Iris pigment epithelial cell (primary cell): ENCODE measurements around the gene SAT1.
A peak's percentile ranks its signal among the peaks of the same experiment; 100 is the strongest.
"Not testable (repeated sequence)": the region's sequence is repeated elsewhere in the genome, so short reads cannot be mapped to it uniquely, and the experiment has no call there.

Source experiments
- DNase-seq: peaks from one replicate; pipeline ENCODE4 v3.0.0-alpha.2; 2011; ENCODE audit warnings: low read depth

SAT1 gene

DNA sequence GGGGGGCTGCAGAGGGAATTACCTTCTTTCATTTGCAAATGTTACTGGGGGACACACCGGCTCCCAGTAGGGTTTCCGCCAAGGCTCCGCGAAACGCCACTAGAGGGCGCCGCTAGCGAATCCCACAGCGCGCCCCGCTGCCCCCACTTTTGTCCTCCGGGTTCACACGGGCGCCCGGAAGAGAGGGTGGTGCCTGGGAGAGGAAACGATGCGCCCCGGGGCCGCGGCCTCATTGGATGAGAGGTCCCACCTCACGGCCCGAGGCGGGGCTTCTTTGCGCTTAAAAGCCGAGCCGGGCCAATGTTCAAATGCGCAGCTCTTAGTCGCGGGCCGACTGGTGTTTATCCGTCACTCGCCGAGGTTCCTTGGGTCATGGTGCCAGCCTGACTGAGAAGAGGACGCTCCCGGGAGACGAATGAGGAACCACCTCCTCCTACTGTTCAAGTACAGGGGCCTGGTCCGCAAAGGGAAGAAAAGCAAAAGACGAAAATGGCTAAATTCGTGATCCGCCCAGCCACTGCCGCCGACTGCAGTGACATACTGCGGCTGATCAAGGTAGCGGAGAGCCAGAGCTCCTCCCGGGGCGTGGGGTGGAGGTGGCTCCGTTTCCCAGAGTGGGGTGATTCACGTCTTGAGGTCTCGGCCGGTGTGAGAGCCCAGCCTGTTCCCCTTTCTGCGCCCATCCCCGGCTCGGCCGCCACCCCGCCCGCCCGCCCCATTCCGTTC lies at the start of gene SAT1:
Gene SAT1 (plus strand): TSS at position 311 of the 726 bp plus-strand sequence. CDS start 179 bp downstream, at position 490.
- peak; percentile 91 for DNase-seq

DNA sequence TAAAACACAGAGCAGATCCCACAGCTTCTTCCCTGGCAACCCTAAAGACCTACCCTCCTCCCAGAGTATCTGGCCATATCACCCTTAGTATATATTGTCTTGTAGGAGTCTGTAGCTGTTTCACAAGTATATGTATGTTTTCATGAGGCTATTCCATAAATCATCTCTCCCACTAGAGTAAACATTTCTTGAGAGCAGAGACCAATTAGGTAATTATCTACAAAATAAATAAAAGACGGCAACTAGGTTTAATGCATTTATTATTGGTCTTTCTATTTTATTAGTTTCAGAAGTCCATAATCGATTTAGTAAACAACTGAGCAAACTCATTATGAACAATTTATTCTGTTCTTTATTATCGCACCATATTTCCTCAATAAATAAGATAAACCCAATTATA lies 46.9 kb upstream of the SAT1 start:
- no peak for DNase-seq

DNA sequence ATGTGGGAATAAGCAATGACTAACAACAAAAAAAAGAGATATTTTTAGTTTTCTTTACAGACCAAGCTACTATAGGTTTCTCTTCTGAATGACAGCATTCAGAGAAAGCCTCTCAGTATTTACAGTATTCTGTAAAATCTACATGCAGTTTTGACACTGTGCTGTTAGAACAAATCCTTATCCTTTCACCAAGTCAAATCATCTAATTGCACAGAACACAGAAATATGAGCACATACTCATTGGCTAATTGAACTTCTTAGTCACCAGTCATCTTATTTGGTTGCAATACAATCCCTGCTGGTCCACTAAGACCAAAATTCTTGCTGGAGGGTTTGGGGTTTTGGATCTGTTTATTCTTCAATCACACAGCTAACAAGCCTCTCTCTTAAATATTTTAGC lies 45.6 kb upstream of the SAT1 start:
- peak; percentile 27 for DNase-seq

DNA sequence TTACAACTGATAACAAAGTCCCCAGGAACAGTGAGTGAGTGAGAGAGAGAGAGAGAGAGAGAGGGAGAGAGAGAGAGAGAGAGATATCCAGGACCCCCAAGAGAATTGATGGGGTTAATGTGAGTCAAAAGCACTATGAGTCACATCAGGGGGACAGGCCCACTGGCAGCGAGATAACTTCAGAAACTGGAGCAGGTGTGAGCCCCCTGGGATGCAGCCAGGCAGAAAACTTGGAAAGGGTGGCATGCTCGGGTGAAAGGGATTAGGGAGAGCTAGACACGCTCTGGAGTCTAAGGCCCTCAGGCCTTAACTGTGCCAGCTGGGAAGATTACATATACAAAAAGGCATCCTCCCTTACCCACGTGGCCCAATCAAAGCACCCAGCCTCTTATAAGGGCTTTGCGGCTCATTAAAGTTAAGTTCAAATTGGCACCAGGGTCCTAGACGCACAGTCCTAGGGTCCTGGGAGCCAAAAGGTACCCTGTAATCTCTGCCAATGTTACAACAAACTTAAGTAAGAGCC lies 40.7 kb upstream of the SAT1 start:
- peak; percentile 69 for DNase-seq

DNA sequence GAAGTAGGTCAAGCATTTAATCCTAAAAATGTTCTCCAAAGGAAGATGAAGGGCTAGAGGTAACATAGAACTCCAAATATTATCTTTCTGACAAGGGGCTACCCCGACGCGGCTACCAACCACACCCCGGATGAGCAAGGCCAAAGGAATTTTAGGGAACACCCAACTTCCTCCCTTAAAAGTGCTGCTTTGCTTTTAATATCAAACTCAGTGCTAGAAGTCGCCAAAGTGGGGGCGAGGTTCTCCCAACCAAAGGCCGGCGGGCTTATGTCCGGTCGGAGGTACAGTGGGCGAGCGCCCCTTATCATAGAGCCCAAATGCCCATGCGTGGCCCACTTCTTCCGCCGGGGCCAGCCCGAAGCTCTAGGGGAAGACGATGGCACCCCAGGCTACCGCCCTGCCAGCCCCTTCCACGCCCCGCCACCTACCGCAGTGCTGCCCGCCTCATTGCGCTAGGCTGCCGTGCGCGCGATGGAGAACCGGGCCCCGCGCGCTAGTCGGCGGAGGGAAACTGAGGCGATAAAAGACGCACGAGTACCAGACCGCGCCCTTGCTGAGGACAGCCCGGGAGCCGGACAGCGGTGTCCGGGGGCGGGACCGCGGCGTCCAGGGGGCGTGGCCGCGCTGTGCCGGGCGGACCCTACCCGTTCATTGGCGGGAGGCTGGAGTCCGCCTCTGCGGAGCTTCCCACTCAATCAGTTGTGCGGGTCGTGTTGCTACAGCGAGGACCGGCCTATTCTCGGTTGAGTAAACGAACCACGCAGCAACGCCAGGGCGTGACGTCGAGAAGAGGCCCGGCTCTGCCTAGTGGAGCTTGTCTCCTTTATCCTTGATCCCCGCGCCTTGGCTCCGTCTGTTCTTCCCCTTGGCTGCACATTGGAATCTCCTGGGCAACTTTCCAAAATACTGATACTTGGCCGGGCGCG lies 40.0 kb upstream of the SAT1 start, which contains the start of gene ACOT9:
Gene ACOT9 (minus strand): TSS at position 580 of the 926 bp plus-strand sequence. CDS start 132 bp downstream, at position 448.
- DNase-seq = peak; percentile 96

DNA sequence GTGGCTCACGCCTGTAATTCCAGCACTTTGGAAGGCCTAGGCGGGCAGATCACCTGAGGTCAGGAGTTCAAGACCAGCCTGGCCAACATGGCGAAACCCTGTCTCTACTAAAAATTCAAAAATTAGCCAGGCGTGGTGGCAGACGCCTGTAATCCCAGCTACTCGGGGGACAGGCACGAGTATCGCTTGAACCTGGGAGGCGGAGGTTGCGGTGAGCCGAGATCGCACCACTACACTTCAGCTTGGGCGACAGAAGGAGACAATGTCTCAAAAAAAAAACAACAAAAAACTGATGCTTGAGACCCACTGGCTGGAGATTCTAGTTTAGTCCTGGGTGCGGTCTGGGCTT lies 39.4 kb upstream of the SAT1 start:
- DNase-seq = not testable (repeated sequence)

DNA sequence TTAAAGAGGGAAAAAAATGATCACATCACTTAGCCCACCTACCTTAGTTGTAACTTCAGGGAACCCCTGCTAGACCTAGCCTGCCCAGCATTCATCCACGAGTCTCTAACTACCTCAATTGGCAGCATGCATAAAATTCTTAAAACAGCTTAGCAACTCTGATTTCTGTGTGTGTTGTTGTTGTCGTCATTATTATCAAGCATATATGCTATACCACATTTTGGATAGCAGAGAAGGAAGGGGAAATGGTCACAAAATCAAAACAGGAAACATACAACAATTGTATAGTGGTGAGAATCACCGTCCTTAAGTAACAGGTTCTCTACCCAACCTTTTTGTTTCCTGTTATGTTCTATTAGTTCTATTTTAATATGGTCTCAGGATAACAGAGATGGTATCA lies 37.2 kb upstream of the SAT1 start:
- DNase-seq = no peak

DNA sequence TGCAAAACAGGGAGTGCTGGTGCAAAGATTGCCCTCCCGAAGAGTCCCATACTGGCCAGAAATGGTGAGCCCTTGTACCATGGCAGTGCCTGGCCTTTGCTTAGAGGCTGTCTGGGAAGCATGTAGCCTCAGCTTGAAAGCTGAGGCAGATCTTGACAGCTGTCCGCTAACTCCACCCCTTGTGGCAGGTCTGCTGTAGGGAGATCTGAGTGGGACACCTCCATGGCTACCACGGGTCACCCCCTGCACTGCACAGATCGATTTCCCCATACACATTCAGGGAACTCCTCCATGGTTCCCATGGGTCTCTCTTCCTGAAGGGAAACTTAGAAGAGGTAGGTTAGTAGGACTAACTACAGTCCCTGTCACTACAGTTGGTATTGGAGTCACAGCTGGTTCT lies 33.8 kb upstream of the SAT1 start:
- no peak for DNase-seq

DNA sequence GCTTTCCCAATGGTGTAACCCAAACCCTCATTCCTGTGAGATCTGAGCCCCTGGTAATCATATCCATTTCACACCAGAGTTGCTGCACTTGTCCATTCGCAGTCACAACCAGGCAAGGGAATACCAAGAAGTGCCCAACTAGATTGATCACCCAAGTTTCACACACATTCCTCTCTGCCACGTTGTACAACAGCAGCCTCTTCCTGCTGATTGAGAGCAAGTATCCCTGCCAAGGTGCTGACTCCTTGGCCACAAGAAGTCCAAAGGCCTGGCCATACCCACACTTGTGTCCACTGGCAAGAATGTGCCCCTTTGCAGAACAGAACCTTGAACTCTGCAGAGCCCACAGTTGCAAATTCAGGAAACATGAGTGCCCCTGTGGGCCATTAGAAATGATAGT lies 33.4 kb upstream of the SAT1 start:
- no peak for DNase-seq

DNA sequence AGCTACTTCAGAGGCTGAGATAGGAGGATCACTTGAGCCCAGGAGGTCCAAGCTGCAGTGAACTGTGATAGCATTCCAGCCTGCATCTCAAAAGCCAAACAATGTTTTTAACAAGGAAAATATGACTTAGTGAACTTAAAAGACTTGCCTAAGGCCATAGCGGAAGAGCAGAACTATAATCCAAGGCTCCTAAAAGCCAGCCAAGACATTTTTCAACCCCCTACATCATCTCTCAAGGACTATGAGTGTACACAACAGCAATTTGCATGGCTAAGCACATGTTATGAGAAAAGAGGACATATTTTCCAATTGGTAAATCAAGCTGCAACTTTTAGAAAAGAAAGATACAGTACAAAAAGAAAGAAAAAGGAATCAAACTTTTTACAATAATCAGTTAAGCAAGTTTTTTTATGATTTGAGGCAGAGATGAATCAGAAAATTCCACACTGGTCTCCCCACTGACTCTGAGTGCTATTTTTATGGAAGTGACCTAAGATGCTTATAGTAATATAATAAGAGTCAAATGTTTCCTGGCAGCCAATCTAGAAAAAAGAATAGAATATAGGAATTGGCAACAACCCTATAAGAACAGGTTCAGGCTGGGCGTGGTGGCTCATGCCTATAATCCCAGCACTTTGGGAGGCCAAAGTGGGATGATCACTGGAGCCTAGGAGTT lies 30.1 kb upstream of the SAT1 start:
- peak; percentile 86 for DNase-seq

DNA sequence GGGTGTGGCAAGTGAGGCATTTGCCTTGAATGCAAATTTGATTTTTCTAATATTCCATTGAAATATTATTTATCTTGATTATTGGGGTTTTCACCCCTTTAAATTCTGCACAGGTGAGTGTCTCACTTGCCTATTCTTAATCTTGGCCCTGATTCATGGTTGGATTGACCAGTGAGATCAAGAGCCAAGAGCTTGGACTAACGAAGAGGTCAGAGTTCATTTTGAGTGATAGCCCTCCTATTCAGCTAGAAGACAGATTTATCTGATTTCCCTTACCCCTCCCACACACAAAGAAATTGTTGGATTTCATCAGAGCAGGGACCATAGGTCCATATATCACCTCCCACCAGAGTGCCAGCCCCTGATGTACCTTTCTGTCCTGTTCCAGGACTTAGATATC lies 28.3 kb upstream of the SAT1 start:
- DNase-seq = no peak

DNA sequence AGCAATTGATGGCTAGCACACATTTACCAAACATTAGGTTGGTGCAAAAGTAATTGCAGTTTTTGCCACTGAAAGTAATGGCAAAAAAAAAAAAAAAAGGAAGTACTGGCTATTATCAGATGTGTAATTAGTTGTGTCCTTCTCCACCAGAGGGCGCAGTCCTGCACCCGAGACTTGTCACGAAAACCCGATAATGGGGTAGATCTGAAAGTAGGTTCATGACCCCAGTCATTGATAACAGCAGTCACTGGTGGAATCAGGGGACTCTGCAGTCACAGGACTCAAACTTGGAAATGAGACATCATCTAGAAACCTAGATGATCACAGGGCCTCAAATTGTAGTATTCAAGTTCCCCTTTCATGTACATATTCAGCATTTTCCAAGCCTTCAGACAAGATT lies 26.8 kb upstream of the SAT1 start:
- DNase-seq = peak; percentile 49

DNA sequence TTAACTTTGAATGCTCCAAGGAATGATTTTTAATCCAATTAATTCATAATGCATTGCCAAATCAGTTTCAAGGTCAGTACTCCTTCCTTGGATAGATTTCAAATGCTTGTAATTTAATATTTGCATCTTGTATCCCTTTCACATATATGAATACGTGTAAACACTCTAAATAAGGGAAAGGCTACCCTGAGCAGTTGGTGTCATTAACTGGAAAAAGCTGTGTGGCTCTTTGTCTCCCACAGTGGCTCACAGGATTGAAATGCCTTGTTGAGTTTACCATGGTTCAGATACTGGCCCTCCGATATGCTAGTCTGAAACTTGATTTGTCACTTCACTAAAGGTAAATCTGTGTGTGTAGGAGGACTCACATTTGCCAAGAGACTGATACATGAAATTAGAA lies 23.2 kb upstream of the SAT1 start:
- no peak for DNase-seq

DNA sequence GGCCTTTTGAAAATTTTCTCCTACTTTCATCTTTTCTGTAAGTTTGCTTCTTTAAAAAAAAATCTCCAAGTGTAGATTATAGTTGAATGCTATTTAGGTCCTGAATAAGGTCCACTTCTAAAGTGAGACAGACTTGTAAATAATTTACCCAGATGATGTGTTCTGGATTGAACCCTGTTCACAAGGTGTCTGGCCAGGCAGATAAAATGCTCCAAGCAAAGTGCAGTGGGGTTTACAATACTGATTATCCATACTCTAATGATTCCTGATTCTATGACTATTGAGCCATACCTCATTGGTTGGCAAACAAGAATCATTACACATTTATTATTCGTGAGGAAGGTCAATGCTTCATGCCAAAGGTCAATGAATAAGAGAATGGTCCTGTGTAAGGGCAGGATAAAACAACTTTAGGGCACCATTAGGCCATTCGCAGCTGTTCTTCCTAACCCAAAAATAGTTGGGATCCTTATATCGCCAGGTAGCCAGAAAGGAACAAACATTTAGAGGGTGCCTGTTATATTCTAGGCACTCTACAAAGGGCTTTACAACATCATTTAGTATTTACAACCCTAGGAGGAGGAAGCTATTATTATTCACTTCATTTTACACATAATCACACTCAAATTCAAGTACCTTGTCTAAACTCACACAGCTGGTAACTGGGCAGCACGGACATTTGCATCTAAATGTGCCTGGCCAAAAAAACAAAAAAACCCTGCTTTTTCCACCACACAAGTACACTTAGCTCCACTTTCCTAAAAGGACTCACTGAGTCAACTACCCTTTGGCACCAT lies 18.6 kb upstream of the SAT1 start:
- DNase-seq = no peak

DNA sequence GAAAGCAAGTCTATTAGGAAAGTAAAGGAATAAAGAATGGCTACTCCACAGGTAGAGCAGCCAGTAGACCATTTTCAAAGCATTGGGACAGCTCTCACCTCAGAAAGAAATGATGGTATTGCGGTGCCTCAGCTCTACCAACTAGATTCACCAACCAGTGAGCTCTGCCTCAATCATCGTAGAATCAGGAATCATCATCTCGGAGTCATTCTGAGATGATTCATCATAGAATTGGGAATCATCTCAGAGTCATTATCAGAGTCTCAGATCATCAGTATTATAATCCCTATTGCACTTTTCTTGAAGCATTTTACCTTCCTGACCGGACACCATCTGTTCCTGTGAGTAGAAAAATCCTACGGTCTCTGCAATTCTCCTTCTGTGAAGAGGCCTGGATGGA lies 17.5 kb upstream of the SAT1 start:
- peak; percentile 13 for DNase-seq

DNA sequence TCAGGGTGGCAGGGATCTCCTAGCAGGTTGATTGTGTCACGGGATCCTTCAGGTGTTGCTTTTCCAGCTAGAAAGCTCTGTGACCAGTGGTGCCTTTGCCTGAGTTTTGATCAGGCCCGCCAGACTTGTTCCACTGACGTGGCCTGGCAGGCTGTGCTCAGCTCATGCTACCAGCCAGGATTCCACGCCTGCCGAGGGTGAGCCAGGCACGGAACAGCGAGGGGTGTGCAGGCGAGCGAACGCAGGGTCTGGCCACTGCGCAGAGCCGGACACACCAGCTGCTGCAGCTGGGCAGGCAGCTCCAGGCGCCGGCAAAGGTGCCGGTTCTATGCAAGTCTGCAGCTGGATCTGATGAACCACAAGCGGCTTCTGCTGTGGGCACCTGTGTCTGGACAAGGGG lies 17.1 kb upstream of the SAT1 start:
- DNase-seq = no peak

DNA sequence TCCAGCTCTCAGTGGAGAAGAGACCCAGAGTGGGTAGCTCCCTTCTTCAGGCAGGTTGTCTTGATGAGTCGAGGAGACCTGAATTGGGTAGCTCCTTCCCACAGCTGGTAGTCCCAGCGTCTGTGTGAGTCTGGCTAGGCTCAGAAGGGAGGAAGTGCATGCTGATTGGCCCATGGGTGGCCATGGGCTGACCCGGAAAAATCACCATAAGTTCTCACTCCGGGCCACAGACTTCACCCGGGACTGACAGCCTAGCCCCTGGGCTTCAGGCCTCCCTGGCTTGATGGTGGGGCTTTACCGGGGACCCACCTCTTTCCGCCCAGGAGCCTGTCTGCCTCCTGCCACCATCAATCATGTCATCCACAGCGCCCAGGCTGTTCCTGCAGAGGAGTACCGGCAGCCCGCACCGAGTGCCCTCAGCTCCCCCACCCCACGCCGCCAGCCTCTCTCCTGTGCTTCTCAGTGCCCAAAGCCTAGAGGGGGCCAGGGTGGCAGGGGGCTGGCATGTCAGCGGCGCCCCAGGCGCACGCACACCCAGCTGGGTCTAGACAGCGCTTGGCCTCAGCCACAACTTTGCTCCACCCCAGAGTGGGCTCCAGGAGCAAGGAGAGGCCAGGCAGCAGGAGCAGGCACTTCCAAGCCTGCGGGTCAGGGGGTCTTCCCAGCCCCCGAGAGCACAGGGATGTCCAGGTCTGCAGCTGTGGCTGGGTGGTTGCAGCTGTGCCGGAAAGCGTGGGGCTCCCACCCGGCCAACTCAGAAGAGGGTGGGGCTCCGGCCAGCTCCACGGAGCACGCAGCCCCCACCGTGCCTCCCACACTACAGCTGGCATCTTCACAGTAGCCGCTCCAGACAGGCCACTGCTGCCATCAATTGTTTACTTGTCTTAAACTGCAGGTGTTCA lies 16.1 kb upstream of the SAT1 start:
- no peak for DNase-seq

DNA sequence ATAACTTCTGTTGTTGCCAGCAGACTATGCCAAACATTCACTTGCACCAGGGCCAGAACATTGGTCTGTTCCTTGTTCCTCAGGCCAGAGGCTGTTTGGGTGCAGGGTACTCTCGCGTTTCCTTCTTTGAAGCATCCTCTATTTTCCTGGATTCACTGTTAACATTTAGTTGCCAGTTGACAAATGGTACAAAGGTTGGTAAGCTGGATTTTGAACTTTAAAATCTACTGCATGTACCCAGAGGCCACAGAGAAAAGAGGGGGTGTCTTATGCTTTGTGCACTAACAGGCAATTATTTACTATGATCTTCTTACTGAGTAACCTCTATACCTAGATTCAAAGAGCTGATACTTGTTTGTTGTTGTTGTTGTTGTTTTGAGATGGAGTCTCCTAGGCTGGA lies 12.8 kb upstream of the SAT1 start:
- no peak for DNase-seq

DNA sequence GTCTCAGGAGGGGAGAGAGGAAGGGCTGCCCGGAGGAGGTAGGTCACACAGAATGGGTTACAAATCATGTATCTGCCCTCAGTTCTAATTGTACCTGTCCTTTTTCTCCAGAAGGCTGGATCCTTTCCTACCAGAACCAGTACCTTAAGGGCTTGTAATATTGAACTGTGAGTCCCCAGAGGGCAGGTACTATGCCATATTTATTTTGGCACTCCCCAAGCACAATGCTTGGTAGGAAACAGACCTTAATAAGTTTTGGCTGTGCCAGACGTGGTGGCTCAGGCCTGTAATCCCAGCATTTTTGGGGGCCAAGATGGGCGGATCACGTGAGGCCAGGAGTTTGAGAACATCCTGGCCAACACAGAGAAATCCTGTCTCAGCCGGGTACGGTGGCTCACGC lies 11.9 kb upstream of the SAT1 start:
- not testable (repeated sequence) for DNase-seq

DNA sequence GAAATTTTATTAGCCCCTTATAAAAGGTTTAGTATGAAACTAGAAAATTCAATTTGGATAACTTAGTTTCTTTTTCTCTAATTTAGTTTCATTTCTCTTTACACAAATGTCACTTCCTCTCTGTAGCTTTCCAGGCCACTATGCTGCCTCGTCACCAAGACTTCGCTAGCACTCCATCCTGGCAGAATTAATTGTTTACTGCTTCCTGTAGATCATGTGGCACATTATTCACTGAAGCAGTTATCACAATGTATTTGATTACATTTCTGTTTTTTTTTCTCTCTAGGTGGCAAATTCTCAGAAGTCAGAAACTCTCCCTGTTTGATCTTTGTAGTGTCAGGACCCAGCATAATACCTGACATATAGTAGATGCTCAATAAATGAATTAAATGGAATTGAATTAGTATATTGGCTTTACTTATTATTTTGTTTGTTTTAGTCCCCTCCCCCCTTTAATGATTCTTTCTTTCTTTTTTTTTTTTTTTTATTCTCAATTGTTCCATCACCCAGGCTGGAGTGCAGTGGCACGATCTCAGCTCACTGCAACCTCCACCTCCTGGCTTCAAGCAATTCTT lies 9.3 kb upstream of the SAT1 start:
- DNase-seq = no peak
